Measurements from ENCODE around the gene SLC8A1. TPM values are rescaled to one million over a fixed set of nuclear protein-coding genes. Genes with fewer than 3 reads are reported as not detected.

SLC8A1 gene
- total RNA-seq, 1 experiment from 2014 or later: 1.7 TPM

DNA sequence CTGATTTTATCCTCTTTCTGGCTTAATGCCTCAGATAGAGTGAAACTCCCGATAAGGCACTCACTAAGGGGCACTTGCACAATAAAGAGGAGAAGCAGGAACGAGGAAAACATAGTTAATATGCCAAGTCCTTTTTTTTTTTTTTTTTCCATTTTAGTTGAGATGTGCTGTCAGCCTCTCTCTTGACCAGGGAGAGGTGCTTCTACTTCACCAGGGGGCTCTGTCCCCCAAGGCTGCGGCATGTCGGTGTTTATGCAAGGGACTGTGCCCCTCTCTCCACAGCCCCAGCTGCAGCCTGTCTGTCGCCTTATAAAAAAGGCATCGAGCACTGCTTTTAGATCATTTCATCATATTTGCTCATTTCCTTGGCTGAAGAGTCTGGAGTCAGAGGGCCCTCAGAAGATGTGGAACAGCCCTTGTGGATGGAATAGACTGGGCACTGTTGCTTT, 178.1 kb downstream of the SLC8A1 start:
- no peak for DNase-seq
- TF ChIP-seq CTCF (conservative IDR thresholded peaks at IDR 0.05): no peak
- H2BK20ac ChIP-seq (ENCODE audit: low read depth, low read length, poor library complexity, severe bottlenecking): no peak overlapping the region
- H3K4me2 ChIP-seq (ENCODE audit: insufficient read depth, insufficient read length, low read length): no peak overlapping the region
- H3K9ac ChIP-seq (ENCODE audit: extremely low read depth, insufficient read length, low read length): no peak overlapping the region
- H2BK120ac ChIP-seq (ENCODE audit: low read depth, low read length, poor library complexity, severe bottlenecking): no peak overlapping the region
- no peak overlapping the region for H3K56ac ChIP-seq (ENCODE audit: insufficient read length, low read depth, low read length)
- H3K4me1 ChIP-seq (ENCODE audit: insufficient read depth, low read length): no peaks in the 10 kb centered on the region
- no peak overlapping the region for H2BK15ac ChIP-seq (ENCODE audit: low read depth, low read length)
- no peaks in the 10 kb centered on the region for H3K27me3 ChIP-seq (ENCODE audit: insufficient read depth, low read length)
- H2AFZ ChIP-seq (ENCODE audit: low read length): no peak overlapping the region
- no peak overlapping the region for H3K4me3 Mint-ChIP-seq
- no peak overlapping the region for H3K23ac ChIP-seq (ENCODE audit: insufficient read length, low read depth, low read length)
- no peaks in the 10 kb centered on the region for H3K27me3 Mint-ChIP-seq (ENCODE audit: low read depth)
- no peaks in the 10 kb centered on the region for H3K36me3 Mint-ChIP-seq (ENCODE audit: insufficient read depth in 1 of 3, low read depth in 3 of 3)
- H3K27ac ChIP-seq (ENCODE audit: insufficient read length, low read depth, low read length): no peak overlapping the region
- H3K9me3 ChIP-seq (ENCODE audit: control insufficient read depth, low read depth, low read length): no peaks in the 10 kb centered on the region
- no peak overlapping the region for H3K18ac ChIP-seq (ENCODE audit: insufficient read length, low read depth, low read length)
- no peak overlapping the region for H3T11ph ChIP-seq (ENCODE audit: low read length)
- no peaks in the 10 kb centered on the region for H3K23me2 ChIP-seq (ENCODE audit: insufficient read length, low read depth, low read length, poor library complexity, severe bottlenecking)
- WGBS (ENCODE audit: extremely low coverage, insufficient read length, low lambda C conversion rate): no CpG with 5 or more reads among the region's 6 CpGs
- no peak overlapping the region for H4K91ac ChIP-seq (ENCODE audit: insufficient read length, low read depth, low read length)
- no peak overlapping the region for H3K4ac ChIP-seq (ENCODE audit: low read depth, low read length)
- no peak overlapping the region for H4K8ac ChIP-seq (replicated peaks; ENCODE audit: insufficient read length, low read depth, low read length)
- no peak overlapping the region for H3K14ac ChIP-seq (ENCODE audit: insufficient read depth, low read length)
- no peaks in the 10 kb centered on the region for H4K20me1 ChIP-seq (ENCODE audit: control insufficient read depth, insufficient read depth, insufficient read length)
- no peak overlapping the region for H2BK12ac ChIP-seq (ENCODE audit: insufficient read length, low read depth, low read length)
- peaks cover 4 to 7% of the 10 kb centered on the region in 2 experiments for H3K4me1 Mint-ChIP-seq
- no peak overlapping the region for H2BK5ac ChIP-seq (ENCODE audit: insufficient read length, low read length)
- H2AK5ac ChIP-seq (ENCODE audit: insufficient read length, low read length): no peak overlapping the region
- H3K79me1 ChIP-seq (ENCODE audit: insufficient read depth, low read depth, low read length, poor library complexity, severe bottlenecking): no peaks in the 10 kb centered on the region
- no peak overlapping the region for H3K27ac Mint-ChIP-seq
- H3K9me3 Mint-ChIP-seq: no peaks in the 10 kb centered on the region
- no peaks in the 10 kb centered on the region for H3K79me2 ChIP-seq (ENCODE audit: insufficient read depth, low read length)
- no peak overlapping the region for H4K5ac ChIP-seq (ENCODE audit: insufficient read length, low read depth, low read length)

All from H9 (cell line).